Hepatocyte (in vitro differentiated cells): Measurements from ENCODE around the gene GJD3. TPM values are rescaled to one million over a fixed set of nuclear protein-coding genes. Genes with fewer than 3 reads are reported as not detected.

Source experiments
- DNase-seq: peaks from one replicate; pipeline ENCODE4 v3.0.0-alpha.2; 2016; ENCODE audit warnings: low spot score
- H2AFZ ChIP-seq: fragments of 200-600 bp; sonication (generic); 2 replicates; pipeline ENCODE4 v1.6.0; 2016; ENCODE audit warnings: antibody characterized with exemption, mild to moderate bottlenecking
- H3K27ac ChIP-seq: fragments of 200-600 bp; sonication (generic); 2 replicates; pipeline ENCODE4 v1.5.1; 2016; ENCODE audit warnings: mild to moderate bottlenecking
- H3K27me3 ChIP-seq: fragments of 200-600 bp; sonication (generic); 2 replicates; pipeline ENCODE4 v1.6.1; 2016
- H3K36me3 ChIP-seq: fragments of 200-600 bp; sonication (generic); replicated peaks from 2 replicates; pipeline ENCODE4 v1.5.1; 2016; ENCODE audit warnings: low read depth; ENCODE audit not compliant: insufficient read depth
- H3K4me1 ChIP-seq: fragments of 200-600 bp; sonication (generic); 2 replicates; pipeline ENCODE4 v1.5.1; 2016; ENCODE audit warnings: mild to moderate bottlenecking, moderate library complexity; ENCODE audit not compliant: insufficient read depth
- H3K4me2 ChIP-seq: fragments of 200-600 bp; sonication (generic); 2 replicates; pipeline ENCODE4 v1.6.0; 2016
- H3K4me3 ChIP-seq: fragments of 200-600 bp; sonication (generic); 2 replicates; pipeline ENCODE4 v1.5.1; 2016; ENCODE audit warnings: mild to moderate bottlenecking
- H3K79me2 ChIP-seq: fragments of 200-600 bp; sonication (generic); 2 replicates; pipeline ENCODE4 v1.6.0; 2017; ENCODE audit warnings: mild to moderate bottlenecking
- H3K9me2 ChIP-seq: fragments of 200-600 bp; sonication (generic); replicated peaks from 2 replicates; pipeline ENCODE4 v1.6.0; 2017; ENCODE audit warnings: mild to moderate bottlenecking; ENCODE audit not compliant: insufficient read depth
- H3K9me3 ChIP-seq: fragments of 200-600 bp; sonication (generic); 2 replicates; pipeline ENCODE4 v1.5.1; 2016; ENCODE audit warnings: low read depth, mild to moderate bottlenecking
- H4K20me1 ChIP-seq: fragments of 200-600 bp; sonication (generic); 2 replicates; pipeline ENCODE4 v1.6.0; 2016; ENCODE audit warnings: mild to moderate bottlenecking; ENCODE audit not compliant: insufficient read depth, poor library complexity, severe bottlenecking
- CTCF ChIP-seq: fragments of 200-600 bp; sonication (generic); IDR thresholded peaks from 2 replicates; pipeline ENCODE4 v1.5.1; 2016; ENCODE audit warnings: antibody characterized with exemption, mild to moderate bottlenecking; ENCODE audit not compliant: poor library complexity
- EZH2 ChIP-seq: fragments of 200-600 bp; sonication (generic); IDR thresholded peaks from 2 replicates; pipeline ENCODE4 v1.6.1; 2016; ENCODE audit warnings: antibody characterized with exemption, mild to moderate bottlenecking, borderline replicate concordance
- EZH2phosphoT487 ChIP-seq: fragments of 200-600 bp; sonication (generic); IDR thresholded peaks from one replicate; pipeline ENCODE4 v1.6.1; 2018; ENCODE audit warnings: antibody characterized with exemption, mild to moderate bottlenecking, low read depth, moderate library complexity; ENCODE audit not compliant: unreplicated experiment, severe bottlenecking
- whole genome bisulfite sequencing: methylation state at CpG from one replicate; pipeline ENCODE4 v1.1.6; 2016; ENCODE audit warnings: low lambda C conversion rate; ENCODE audit errors: missing lambda C conversion rate; 5-methylcytosine and 5-hydroxymethylcytosine counted together
- polyA plus RNA-seq: library from polyadenylated mRNA; unstranded; fragments of >200 nt; fragmentation: Nextera tagmentation; extraction: Ambion mirVana; gene quantifications from 2 replicates; pipeline ENCODE4 v1.2.1, GENCODE V29; 2016
- total RNA-seq: library from RNA; depleted of rRNA; stranded (reverse); fragments of >200 nt; gene quantifications from 2 replicates; pipeline ENCODE4 v1.2.3, GENCODE V29; 2014

Gene GJD3
- total and polyA plus RNA-seq, 2 experiments from 2014 or later: 0.47 to 3.8 TPM

GRCh38 chr17:40347319-40348135 is 17.0 kb downstream of the GJD3 start:
- WGBS: 66% methylated on average over 7 of the region's 9 CpGs
- H3K27me3 ChIP-seq: no peaks in the 10 kb centered on the region
- H3K79me2 ChIP-seq: peaks cover 82% of the 10 kb centered on the region
- peaks cover 46% of the 10 kb centered on the region for H4K20me1 ChIP-seq
- peaks cover 74% of the 10 kb centered on the region for H3K4me1 ChIP-seq
- peak overlapping the region; percentile 99 for H3K27ac ChIP-seq
- no peaks in the 10 kb centered on the region for H3K36me3 ChIP-seq
- H3K9me2 ChIP-seq: no peaks in the 10 kb centered on the region
- H2AFZ ChIP-seq: no peak overlapping the region
- no peaks in the 10 kb centered on the region for H3K9me3 ChIP-seq
- DNase-seq: no peak
- peak overlapping the region; percentile 96 for H3K4me2 ChIP-seq
- no peak for TF ChIP-seq EZH2phosphoT487
- no peak for TF ChIP-seq EZH2
- no peak for TF ChIP-seq CTCF
- H3K4me3 ChIP-seq: no peak overlapping the region

GRCh38 chr17:40346765-40347158 is 17.8 kb downstream of the GJD3 start:
- Histone ChIP-seq H3K4me1 (peaks cover 68% of the 10 kb centered on the region), H3K27ac (peak overlapping the region; percentile 99), H3K9me2 (no peaks in the 10 kb centered on the region), H3K4me3 (no peak overlapping the region), H3K27me3 (no peaks in the 10 kb centered on the region), H4K20me1 (peaks cover 46% of the 10 kb centered on the region), H3K9me3 (no peaks in the 10 kb centered on the region), H3K79me2 (peaks cover 88% of the 10 kb centered on the region), H2AFZ (no peak overlapping the region), H3K36me3 (no peaks in the 10 kb centered on the region), H3K4me2 (peak overlapping the region; percentile 96)
- WGBS: 91% methylated on average over 1 of the region's 1 CpG
- no peak for DNase-seq
- no peak for TF ChIP-seq EZH2
- TF ChIP-seq EZH2phosphoT487: no peak
- TF ChIP-seq CTCF: no peak

- Histone ChIP-seq H4K20me1 (peaks cover 46% of the 10 kb centered on the region), H3K4me2 (peak overlapping the region; percentile 96), H3K4me3 (no peak overlapping the region), H3K9me3 (no peaks in the 10 kb centered on the region), H3K36me3 (no peaks in the 10 kb centered on the region), H3K4me1 (peaks cover 63% of the 10 kb centered on the region), H3K27ac (peak overlapping the region; percentile 99), H3K9me2 (no peaks in the 10 kb centered on the region), H3K27me3 (no peaks in the 10 kb centered on the region), H2AFZ (no peak overlapping the region), H3K79me2 (peaks cover 93% of the 10 kb centered on the region)
- DNase-seq: no peak
- WGBS: 38% methylated on average over 11 of the region's 11 CpGs
- TF ChIP-seq EZH2phosphoT487: no peak
- TF ChIP-seq CTCF: no peak
- no peak for TF ChIP-seq EZH2
Observed at GRCh38 chr17:40345994-40346764, 18.4 kb downstream of the GJD3 start.
